K562 (cell line): ENCODE results near the gene ARPC1A. TPM values are rescaled to one million over a fixed set of nuclear protein-coding genes. Genes with fewer than 3 reads are reported as not detected.

Source experiments
- ATAC-seq: fragments of 200-7000 bp; cut with Tn5 transposase; 3 replicates; pipeline ENCODE4 v1.9.1; 2020; ENCODE audit warnings: moderate library complexity
- BruUV-seq: library from RNA; stranded (reverse); fragments of 400-500 nt; replicated peaks from 2 replicates; lab custom pipeline; 2021; lab: Mats Ljungman, UMichigan
- CTCF ChIA-PET: fragments of 300-600 bp; formaldehyde crosslinking; extraction: SDS; loops from one replicate; lab custom pipeline; 2021; ENCODE audit warnings: low intra/inter-chr PET ratio; lab: Yijun Ruan, JAX
- POLR2A ChIA-PET: fragments of 300-600, 350-650 bp; sonication (Branson Sonifier 250); formaldehyde crosslinking; extraction: SDS; loops from one replicate; lab custom pipeline; 2021; ENCODE audit warnings: antibody characterized with exemption, inconsistent platforms; lab: Yijun Ruan, JAX
- DNase-seq, 4 experiments: peaks; one replicate each; pipeline versions ENCODE4 v3.0.0 to v3.0.0-alpha.2; 2011 to 2018; ENCODE audit warnings: low spot score in 3 of 4, mixed read lengths in 3 of 4; ENCODE audit errors: extremely low read depth in 1 of 4
- FAIRE-seq: peaks from 2 replicates; lab custom pipeline; 2011; peaks lifted over from hg19 to GRCh38; lab: Jason Lieb, UNC
- H2AFZ ChIP-seq: 2 replicates; pipeline ENCODE4 v1.6.0; 2011; ENCODE audit warnings: low read depth, low read length, control low read depth, inconsistent platforms
- H3K27ac ChIP-seq: fragments of 200-600 bp; 3 replicates; pipeline ENCODE4 v1.8.0; 2011; ENCODE audit warnings: low read depth, mild to moderate bottlenecking, control low read depth, inconsistent platforms, low read length, moderate library complexity, mixed read lengths; ENCODE audit errors: extremely low read depth
- H3K27me3 ChIP-seq, 2 experiments: fragments of 300-600 bp in 1 of 2; 2 replicates in 1 of 2; 3 replicates in 1 of 2; pipeline versions ENCODE4 v1.6.0 to v1.8.0; 2011; ENCODE audit warnings: inconsistent platforms in 2 of 2, low read length in 2 of 2, mild to moderate bottlenecking in 1 of 2, mixed read lengths in 1 of 2, moderate library complexity in 1 of 2; ENCODE audit not compliant: control insufficient read depth in 2 of 2, insufficient read depth in 2 of 2
- H3K36me3 ChIP-seq: fragments of 300-600 bp; 3 replicates; pipeline ENCODE4 v1.8.0; 2011; ENCODE audit warnings: mild to moderate bottlenecking, low read length, inconsistent platforms; ENCODE audit not compliant: control insufficient read depth, insufficient read depth
- H3K4me1 ChIP-seq, 2 experiments: fragments of 200-600 bp in 1 of 2; replicated peaks in 1 of 2; 2 replicates in 1 of 2; 3 replicates in 1 of 2; pipeline versions ENCODE4 v1.5.1 to v1.8.0; 2011; ENCODE audit warnings: inconsistent platforms in 2 of 2, low read length in 2 of 2, mild to moderate bottlenecking in 1 of 2, mixed read lengths in 1 of 2, moderate library complexity in 1 of 2; ENCODE audit not compliant: control insufficient read depth in 2 of 2, insufficient read depth in 2 of 2
- H3K4me2 ChIP-seq: 2 replicates; pipeline ENCODE4 v1.6.1; 2011; ENCODE audit warnings: low read length, control low read depth, inconsistent platforms, mixed read lengths; ENCODE audit not compliant: insufficient read depth
- H3K4me3 ChIP-seq: fragments of 200-600 bp; sonication (generic), shearing (Covaris generic); 2 replicates; pipeline ENCODE4 v1.5.1; 2016; ENCODE audit warnings: control low read depth, inconsistent platforms
- H3K79me2 ChIP-seq: fragments of 200-600 bp; 3 replicates; pipeline ENCODE4 v1.8.0; 2011; ENCODE audit warnings: low read length, inconsistent platforms; ENCODE audit not compliant: control insufficient read depth, insufficient read depth
- H3K9ac ChIP-seq, 2 experiments: 2 replicates each; pipeline versions ENCODE4 v1.6.0 to v1.6.1; 2011; ENCODE audit warnings: low read depth in 2 of 2, low read length in 2 of 2, control low read depth in 1 of 2, inconsistent platforms in 1 of 2, mild to moderate bottlenecking in 1 of 2, mixed read lengths in 1 of 2; ENCODE audit not compliant: insufficient read depth in 1 of 2
- H3K9me1 ChIP-seq: one replicate; pipeline ENCODE4 v1.6.0; 2011; ENCODE audit warnings: inconsistent platforms, mild to moderate bottlenecking, low read length, moderate library complexity; ENCODE audit not compliant: control insufficient read depth, insufficient read depth
- H3K9me3 ChIP-seq: replicated peaks from 2 replicates; pipeline ENCODE4 v1.5.1; 2011; ENCODE audit warnings: low read depth, low read length, inconsistent platforms; ENCODE audit not compliant: control insufficient read depth, insufficient read depth
- H4K20me1 ChIP-seq: replicated peaks from 2 replicates; pipeline ENCODE4 v1.6.1; 2011; ENCODE audit warnings: low read length, inconsistent platforms, mixed read lengths; ENCODE audit not compliant: control insufficient read depth, insufficient read depth
- ARID2 ChIP-seq: fragments of 450-650 bp; IDR thresholded peaks from 2 replicates; pipeline ENCODE4 v1.6.1; 2017; ENCODE audit warnings: antibody characterized with exemption, mild to moderate bottlenecking
- COPS2 ChIP-seq: fragments of 450-650 bp; conservative IDR thresholded peaks from 2 replicates; pipeline ENCODE4 v1.6.1; 2016; ENCODE audit warnings: mild to moderate bottlenecking, moderate library complexity
- GABPA ChIP-seq: fragments of 200-800 bp; sonication (Bioruptor generic); conservative IDR thresholded peaks from 2 replicates; pipeline ENCODE4 v1.6.1; 2016; ENCODE audit warnings: low read depth, missing genetic modification characterization, missing compliant biosample characterization
- GTF2F1 ChIP-seq: IDR thresholded peaks from 2 replicates; pipeline ENCODE4 v1.6.1; 2011; ENCODE audit warnings: low read depth, low read length, improper control_type of control experiment
- HDAC8 ChIP-seq: fragments of 450-650 bp; IDR thresholded peaks from 2 replicates; pipeline ENCODE4 v1.6.1; 2016; ENCODE audit warnings: mild to moderate bottlenecking, missing genetic modification characterization, moderate library complexity, missing compliant biosample characterization
- NFXL1 ChIP-seq: fragments of 450-650 bp; formaldehyde crosslinking; IDR thresholded peaks from 2 replicates; pipeline ENCODE4 v1.4.0; 2021; ENCODE audit warnings: mild to moderate bottlenecking
- NR2C2 ChIP-seq, 2 experiments: fragments of 200-800 bp in 1 of 2; sonication (Bioruptor generic) in 1 of 2; sonication (generic) in 1 of 2; formaldehyde crosslinking in 1 of 2; IDR thresholded peaks; 2 replicates each; pipeline versions ENCODE4 v1.6.1 to v1.8.0; 2016 to 2022; ENCODE audit warnings: mild to moderate bottlenecking in 1 of 2, missing compliant biosample characterization in 1 of 2, missing genetic modification characterization in 1 of 2, missing genetic modification reagents in 1 of 2
- POLR3A ChIP-seq: IDR thresholded peaks from 2 replicates; pipeline ENCODE4 v1.6.1; 2011; ENCODE audit warnings: borderline replicate concordance, mild to moderate bottlenecking, moderate library complexity; ENCODE audit not compliant: insufficient read length, insufficient read depth; ENCODE audit errors: extremely low read depth
- RBM17 ChIP-seq: fragments of 200-400 bp; formaldehyde crosslinking; IDR thresholded peaks from 2 replicates; pipeline ENCODE4 v1.6.1; 2017; ENCODE audit warnings: low read depth, mild to moderate bottlenecking, low read length, borderline replicate concordance
- SETDB1 ChIP-seq: IDR thresholded peaks from one replicate; pipeline ENCODE4 v1.6.1; 2012; ENCODE audit warnings: low read length, control low read depth, inconsistent platforms
- SIN3B ChIP-seq: fragments of 450-650 bp; IDR thresholded peaks from 2 replicates; pipeline ENCODE4 v1.6.1; 2017; ENCODE audit warnings: low read depth, mild to moderate bottlenecking, moderate library complexity
- TEAD4 ChIP-seq, 2 experiments: sonication (generic) in 1 of 2; formaldehyde crosslinking in 1 of 2; IDR thresholded peaks; 2 replicates each; pipeline versions ENCODE4 v1.6.1 to v1.8.0; 2012 to 2022; ENCODE audit warnings: borderline replicate concordance in 1 of 2, inconsistent platforms in 1 of 2, low read length in 1 of 2, mild to moderate bottlenecking in 1 of 2, missing genetic modification reagents in 1 of 2
- ZNF609 ChIP-seq: sonication (generic); formaldehyde crosslinking; IDR thresholded peaks from 2 replicates; pipeline ENCODE4 v1.8.1; 2023; ENCODE audit warnings: missing genetic modification reagents, mild to moderate bottlenecking, borderline replicate concordance
- ZNF740 ChIP-seq, 3 experiments: fragments of 200-800 bp in 1 of 3; sonication (Bioruptor generic) in 1 of 3; sonication (generic) in 1 of 3; formaldehyde crosslinking in 1 of 3; IDR thresholded peaks; 2 replicates each; pipeline versions ENCODE4 v1.6.1 to v1.8.0; 2016 to 2022; ENCODE audit warnings: mild to moderate bottlenecking in 2 of 3, missing compliant biosample characterization in 2 of 3, missing genetic modification characterization in 2 of 3, missing genetic modification reagents in 1 of 3
- WGBS: fragments of 100-300 bp; shearing (Covaris generic); methylation state at CpG from one replicate; pipeline ENCODE4 v1.1.6; 2016; ENCODE audit warnings: low coverage, mixed read lengths; ENCODE audit not compliant: insufficient coverage; ENCODE audit errors: missing lambda C conversion rate; 5-methylcytosine and 5-hydroxymethylcytosine counted together
- in situ Hi-C: fragments of 300-500 bp; cut with MboI; formaldehyde crosslinking; loops from 4 replicates; pipeline ENCODE4 v1.15.0; 2018; ENCODE audit warnings: inconsistent platforms, mixed read lengths
- intact Hi-C: fragments of 100-400 bp; cut with micrococcal nuclease; formaldehyde crosslinking; loops from 2 replicates; pipeline ENCODE4 v1.14.2; 2022
- polyA plus RNA-seq, 8 experiments: library from polyadenylated mRNA; depleted of rRNA in 4 of 8; stranded (reverse) in 5 of 8; unstranded in 3 of 8; fragments of >200 nt; fragmentation: Nextera tagmentation in 2 of 8; fragmentation: Illumina TruSeq in 1 of 8; extraction: Ambion mirVana in 2 of 8; extraction: Trizol in 1 of 8; gene quantifications; 2 replicates each; pipeline versions ENCODE4 v1.2.1 to v1.2.3, GENCODE V29; 2011 to 2014; ENCODE audit warnings: inconsistent platforms in 1 of 8, missing spikeins in 1 of 8
- total RNA-seq, 7 experiments: library from RNA; depleted of rRNA in 6 of 7; stranded (reverse); fragments of >200 nt in 6 of 7; fragmentation: Illumina TruSeq in 2 of 7; extraction: Trizol in 2 of 7; gene quantifications; 2 replicates each; pipeline versions ENCODE4 v1.2.1 to v1.2.3, GENCODE V29; 2011 to 2021; ENCODE audit warnings: low replicate concordance in 1 of 7

The ARPC1A gene
- total and polyA plus RNA-seq, 9 of the 15 experiments (the other 6 are each of a cell fraction or from before 2014, with no cell fraction given) = 39.5 to 151 (median 86.1) TPM

- H3K4me3 ChIP-seq = no peak overlapping the region
- intact Hi-C loops = no loop called here
- H3K9ac ChIP-seq = peak overlapping the region; percentile 27 to 49; a peak in 3 of 4 replicates
- POLR2A ChIA-PET = interaction anchor here (0.6 to 1.7 kb wide), 7 partner anchors 9 to 521 kb away, joined by 3 to 8 read pairs (median 4); partner anchors contain the start of genes BUD31 and PDAP1
- 5% methylated on average over 9 of the region's 9 CpGs for WGBS
- CTCF ChIA-PET = interaction anchor here (0.6 kb wide), 1 partner anchor 1118 kb away, joined by 3 read pairs; no protein-coding TSS in a partner anchor
- ATAC-seq (peak; percentile 54), DNase-seq (peak; percentile 54 to 91 (median 72)), FAIRE-seq (peak; percentile 89)
- BruUV-seq = no TSS peak
- H3K4me2 ChIP-seq = peak overlapping the region; percentile 50; the same call in 1 of the 2 replicates
- in situ Hi-C loops = no loop called here
- H3K36me3 ChIP-seq = peaks cover 25% of the 10 kb centered on the region
- H3K9me1 ChIP-seq = no peaks in the 10 kb centered on the region
- no peaks in the 10 kb centered on the region for H3K27me3 ChIP-seq
- peaks cover 4% of the 10 kb centered on the region; the same call in 2 of the 3 replicates for H3K79me2 ChIP-seq
- peaks cover 25 to 60% of the 10 kb centered on the region in 2 experiments for H3K4me1 ChIP-seq
- peak overlapping the region; percentile 9; the same call in 2 of the 3 replicates for H3K27ac ChIP-seq
- no peaks in the 10 kb centered on the region for H3K9me3 ChIP-seq
- H2AFZ ChIP-seq = peak overlapping the region; percentile 21
- no peaks in the 10 kb centered on the region; the same call in 1 of the 2 replicates for H4K20me1 ChIP-seq
- TF ChIP-seq SIN3B = no peak
- TF ChIP-seq NFXL1 = no peak
- TF ChIP-seq GTF2F1 = no peak
- no peak for TF ChIP-seq SETDB1
- TF ChIP-seq ZNF740 (CRISPR knock-in tag; IDR thresholded peaks at IDR 0.05) = 0 out of 2 replicates have a peak, but pooled peaks have one; percentile 54
- no peak for TF ChIP-seq ZNF740 (tag; IDR thresholded peaks at IDR 0.05)
- TF ChIP-seq NR2C2 (CRISPR knock-in tag; IDR thresholded peaks at IDR 0.05) = no peak
- no peak for TF ChIP-seq NR2C2 (tag; IDR thresholded peaks at IDR 0.05)
- no peak for TF ChIP-seq COPS2
- no peak for TF ChIP-seq ZNF609 (CRISPR knock-in tag)
- no peak for TF ChIP-seq ARID2
- no peak for TF ChIP-seq HDAC8
- TF ChIP-seq RBM17 = no peak
- no peak for TF ChIP-seq POLR3A
- peak; percentile 37; the same call in 1 of the 2 replicates for TF ChIP-seq TEAD4 (IDR thresholded peaks at IDR 0.05; ENCODE audit: low read length)
- TF ChIP-seq TEAD4 (CRISPR knock-in tag; IDR thresholded peaks at IDR 0.05; ENCODE audit: borderline replicate concordance) = no peak
- TF ChIP-seq GABPA = no peak
These were observed 44.2 kb downstream of the ARPC1A start for GRCh38 chr7:99369767-99370391.
